ENCODE data around the gene MAP4K1.

Gene MAP4K1

DNA sequence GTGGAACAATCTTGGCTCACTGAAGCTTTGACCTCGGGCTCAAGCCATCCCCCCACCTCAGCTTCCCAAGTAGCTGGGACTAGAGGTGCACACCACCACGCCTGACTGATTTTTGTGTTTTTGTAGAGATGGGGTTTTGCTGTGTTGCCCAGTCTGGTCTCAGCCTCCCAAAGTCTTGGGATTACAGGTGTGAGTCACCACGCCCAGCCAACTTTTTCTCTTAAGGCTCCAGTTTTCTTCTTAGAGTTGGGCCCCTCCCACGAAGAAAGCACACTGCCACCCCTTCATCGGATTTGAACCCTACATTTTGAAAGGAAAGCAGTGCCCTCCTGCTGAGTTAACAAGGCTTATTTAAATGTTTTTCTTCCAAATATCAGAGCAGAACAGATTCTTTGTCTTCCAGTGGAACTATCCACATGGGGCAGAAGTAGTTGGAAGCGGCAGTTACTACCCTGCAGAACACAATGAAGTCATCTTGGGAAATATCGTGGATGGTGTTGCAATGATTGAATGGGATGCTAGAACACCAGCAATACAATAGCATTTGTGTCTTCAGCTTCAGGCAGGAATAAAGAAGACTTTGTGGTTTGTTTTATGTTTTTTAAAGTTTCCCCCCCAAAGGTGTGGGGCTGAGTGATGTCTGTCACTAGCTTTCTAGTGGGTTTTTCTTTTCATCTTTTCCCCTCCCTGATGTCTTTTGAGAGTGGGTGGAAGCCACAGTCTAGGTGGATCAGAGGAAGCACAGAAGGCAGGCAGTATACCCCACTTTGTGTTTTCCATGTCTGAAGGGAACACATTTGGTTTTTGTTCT lies 38.6 kb upstream of the MAP4K1 start (continued):
- TF ChIP-seq ZNF777 (tag by site-specific recombination; IDR thresholded peaks at IDR 0.05; ENCODE audit: borderline replicate concordance): no peak
- no peak for TF ChIP-seq ZNF394 (tag by site-specific recombination; IDR thresholded peaks at IDR 0.05; ENCODE audit: borderline replicate concordance)
- peak; percentile 33; the same call in 1 of the 2 replicates for TF ChIP-seq OSR2 (tag by site-specific recombination; IDR thresholded peaks at IDR 0.05)
- no peak for TF ChIP-seq SETDB1 (IDR thresholded peaks at IDR 0.05; ENCODE audit: insufficient read length, low read length)
- no peak for TF ChIP-seq ZNF174 (tag by site-specific recombination; IDR thresholded peaks at IDR 0.05)
- TF ChIP-seq ZNF214 (tag by site-specific recombination; IDR thresholded peaks at IDR 0.05; ENCODE audit: borderline replicate concordance): no peak
- no peak for TF ChIP-seq ZNF157 (tag by site-specific recombination; IDR thresholded peaks at IDR 0.05)
- TF ChIP-seq HOXD13 (CRISPR knock-in tag; IDR thresholded peaks at IDR 0.05; ENCODE audit: borderline replicate concordance): no peak
- no peak for TF ChIP-seq ZNF701 (tag by site-specific recombination; IDR thresholded peaks at IDR 0.05)
- no peak for TF ChIP-seq BCL11B (tag by site-specific recombination; IDR thresholded peaks at IDR 0.05; ENCODE audit: low read depth)
- no peak for TF ChIP-seq ZNF654 (tag by site-specific recombination; IDR thresholded peaks at IDR 0.05; ENCODE audit: low read depth)
- TF ChIP-seq ZNF704 (tag by site-specific recombination; IDR thresholded peaks at IDR 0.05): no peak
- TF ChIP-seq, protein P1, sequence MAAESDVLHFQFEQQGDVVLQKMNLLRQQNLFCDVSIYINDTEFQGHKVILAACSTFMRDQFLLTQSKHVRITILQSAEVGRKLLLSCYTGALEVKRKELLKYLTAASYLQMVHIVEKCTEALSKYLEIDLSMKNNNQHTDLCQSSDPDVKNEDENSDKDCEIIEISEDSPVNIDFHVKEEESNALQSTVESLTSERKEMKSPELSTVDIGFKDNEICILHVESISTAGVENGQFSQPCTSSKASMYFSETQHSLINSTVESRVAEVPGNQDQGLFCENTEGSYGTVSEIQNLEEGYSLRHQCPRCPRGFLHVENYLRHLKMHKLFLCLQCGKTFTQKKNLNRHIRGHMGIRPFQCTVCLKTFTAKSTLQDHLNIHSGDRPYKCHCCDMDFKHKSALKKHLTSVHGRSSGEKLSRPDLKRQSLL (tag by site-specific recombination; IDR thresholded peaks at IDR 0.05): no peak
- TF ChIP-seq REPIN1 (tag by site-specific recombination; IDR thresholded peaks at IDR 0.05; ENCODE audit: low read depth): no peak
- peak; percentile 37; the same call in 1 of the 2 replicates for TF ChIP-seq EGR2 (tag by site-specific recombination; IDR thresholded peaks at IDR 0.05; ENCODE audit: low read depth)
- no peak for TF ChIP-seq ZBTB8A (tag by site-specific recombination; IDR thresholded peaks at IDR 0.05)
- no peak for TF ChIP-seq ZNF555 (tag by site-specific recombination; conservative IDR thresholded peaks at IDR 0.05)
- no peak for TF ChIP-seq ZNF658 (tag by site-specific recombination; IDR thresholded peaks at IDR 0.05)
- no peak for TF ChIP-seq ZNF292 (tag by site-specific recombination; IDR thresholded peaks at IDR 0.05; ENCODE audit: borderline replicate concordance, low read depth)
- no peak for TF ChIP-seq GLIS2 (tag by site-specific recombination; IDR thresholded peaks at IDR 0.05)
- no peak for TF ChIP-seq ZNF785 (tag by site-specific recombination; IDR thresholded peaks at IDR 0.05)
- TF ChIP-seq, protein P2, sequence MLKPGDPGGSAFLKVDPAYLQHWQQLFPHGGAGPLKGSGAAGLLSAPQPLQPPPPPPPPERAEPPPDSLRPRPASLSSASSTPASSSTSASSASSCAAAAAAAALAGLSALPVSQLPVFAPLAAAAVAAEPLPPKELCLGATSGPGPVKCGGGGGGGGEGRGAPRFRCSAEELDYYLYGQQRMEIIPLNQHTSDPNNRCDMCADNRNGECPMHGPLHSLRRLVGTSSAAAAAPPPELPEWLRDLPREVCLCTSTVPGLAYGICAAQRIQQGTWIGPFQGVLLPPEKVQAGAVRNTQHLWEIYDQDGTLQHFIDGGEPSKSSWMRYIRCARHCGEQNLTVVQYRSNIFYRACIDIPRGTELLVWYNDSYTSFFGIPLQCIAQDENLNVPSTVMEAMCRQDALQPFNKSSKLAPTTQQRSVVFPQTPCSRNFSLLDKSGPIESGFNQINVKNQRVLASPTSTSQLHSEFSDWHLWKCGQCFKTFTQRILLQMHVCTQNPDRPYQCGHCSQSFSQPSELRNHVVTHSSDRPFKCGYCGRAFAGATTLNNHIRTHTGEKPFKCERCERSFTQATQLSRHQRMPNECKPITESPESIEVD (tag by site-specific recombination; IDR thresholded peaks at IDR 0.05): peak; percentile 63
- no peak for TF ChIP-seq ZBTB1 (tag by site-specific recombination; IDR thresholded peaks at IDR 0.05)
- TF ChIP-seq ZNF530 (tag by site-specific recombination; IDR thresholded peaks at IDR 0.05; ENCODE audit: low read depth): no peak
- TF ChIP-seq, protein P3, sequence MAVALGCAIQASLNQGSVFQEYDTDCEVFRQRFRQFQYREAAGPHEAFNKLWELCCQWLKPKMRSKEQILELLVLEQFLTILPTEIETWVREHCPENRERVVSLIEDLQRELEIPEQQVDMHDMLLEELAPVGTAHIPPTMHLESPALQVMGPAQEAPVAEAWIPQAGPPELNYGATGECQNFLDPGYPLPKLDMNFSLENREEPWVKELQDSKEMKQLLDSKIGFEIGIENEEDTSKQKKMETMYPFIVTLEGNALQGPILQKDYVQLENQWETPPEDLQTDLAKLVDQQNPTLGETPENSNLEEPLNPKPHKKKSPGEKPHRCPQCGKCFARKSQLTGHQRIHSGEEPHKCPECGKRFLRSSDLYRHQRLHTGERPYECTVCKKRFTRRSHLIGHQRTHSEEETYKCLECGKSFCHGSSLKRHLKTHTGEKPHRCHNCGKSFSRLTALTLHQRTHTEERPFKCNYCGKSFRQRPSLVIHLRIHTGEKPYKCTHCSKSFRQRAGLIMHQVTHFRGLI (tag by site-specific recombination; IDR thresholded peaks at IDR 0.05): no peak
- TF ChIP-seq KLF16 (tag by site-specific recombination; IDR thresholded peaks at IDR 0.05): no peak
- no peak for TF ChIP-seq ZNF175 (tag by site-specific recombination; IDR thresholded peaks at IDR 0.05)
- no peak for TF ChIP-seq YY1 (tag by site-specific recombination; IDR thresholded peaks at IDR 0.05)
- TF ChIP-seq YY2 (tag by site-specific recombination; IDR thresholded peaks at IDR 0.05): no peak
- no peak for TF ChIP-seq MYNN (tag by site-specific recombination; IDR thresholded peaks at IDR 0.05; ENCODE audit: borderline replicate concordance)
- TF ChIP-seq, protein P4, sequence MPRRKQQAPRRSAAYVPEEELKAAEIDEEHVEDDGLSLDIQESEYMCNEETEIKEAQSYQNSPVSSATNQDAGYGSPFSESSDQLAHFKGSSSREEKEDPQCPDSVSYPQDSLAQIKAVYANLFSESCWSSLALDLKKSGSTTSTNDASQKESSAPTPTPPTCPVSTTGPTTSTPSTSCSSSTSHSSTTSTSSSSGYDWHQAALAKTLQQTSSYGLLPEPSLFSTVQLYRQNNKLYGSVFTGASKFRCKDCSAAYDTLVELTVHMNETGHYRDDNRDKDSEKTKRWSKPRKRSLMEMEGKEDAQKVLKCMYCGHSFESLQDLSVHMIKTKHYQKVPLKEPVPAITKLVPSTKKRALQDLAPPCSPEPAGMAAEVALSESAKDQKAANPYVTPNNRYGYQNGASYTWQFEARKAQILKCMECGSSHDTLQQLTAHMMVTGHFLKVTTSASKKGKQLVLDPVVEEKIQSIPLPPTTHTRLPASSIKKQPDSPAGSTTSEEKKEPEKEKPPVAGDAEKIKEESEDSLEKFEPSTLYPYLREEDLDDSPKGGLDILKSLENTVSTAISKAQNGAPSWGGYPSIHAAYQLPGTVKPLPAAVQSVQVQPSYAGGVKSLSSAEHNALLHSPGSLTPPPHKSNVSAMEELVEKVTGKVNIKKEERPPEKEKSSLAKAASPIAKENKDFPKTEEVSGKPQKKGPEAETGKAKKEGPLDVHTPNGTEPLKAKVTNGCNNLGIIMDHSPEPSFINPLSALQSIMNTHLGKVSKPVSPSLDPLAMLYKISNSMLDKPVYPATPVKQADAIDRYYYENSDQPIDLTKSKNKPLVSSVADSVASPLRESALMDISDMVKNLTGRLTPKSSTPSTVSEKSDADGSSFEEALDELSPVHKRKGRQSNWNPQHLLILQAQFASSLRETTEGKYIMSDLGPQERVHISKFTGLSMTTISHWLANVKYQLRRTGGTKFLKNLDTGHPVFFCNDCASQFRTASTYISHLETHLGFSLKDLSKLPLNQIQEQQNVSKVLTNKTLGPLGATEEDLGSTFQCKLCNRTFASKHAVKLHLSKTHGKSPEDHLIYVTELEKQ (tag by site-specific recombination; IDR thresholded peaks at IDR 0.05; ENCODE audit: borderline replicate concordance): no peak
- TF ChIP-seq ZNF561 (tag by site-specific recombination; IDR thresholded peaks at IDR 0.05; ENCODE audit: borderline replicate concordance): no peak
